HEK293 (cell line): ENCODE data around the gene STPG3.
A peak's percentile ranks its signal among the peaks of the same experiment; 100 is the strongest.

Experiments
- ATF2 ChIP-seq: fragments of 450-650 bp; formaldehyde crosslinking; IDR thresholded peaks from 2 replicates; pipeline ENCODE4 v1.5.1; 2016; ENCODE audit warnings: missing biosample characterization, missing genetic modification characterization, low read depth
- BCL11A ChIP-seq: fragments of 450-650 bp; formaldehyde crosslinking; IDR thresholded peaks from 2 replicates; pipeline ENCODE4 v1.5.1; 2016; ENCODE audit warnings: low read depth, missing biosample characterization, missing genetic modification characterization
- GLIS1 ChIP-seq: fragments of 450-650 bp; formaldehyde crosslinking; IDR thresholded peaks from 2 replicates; pipeline ENCODE4 v1.5.1; 2016; ENCODE audit warnings: missing biosample characterization, missing genetic modification characterization
- MZF1 ChIP-seq: fragments of 450-650 bp; formaldehyde crosslinking; IDR thresholded peaks from 2 replicates; pipeline ENCODE4 v1.5.1; 2017; ENCODE audit warnings: missing biosample characterization, missing genetic modification characterization, borderline replicate concordance
- ZBTB21 ChIP-seq: fragments of 450-650 bp; formaldehyde crosslinking; IDR thresholded peaks from 2 replicates; pipeline ENCODE4 v1.5.1; 2017; ENCODE audit warnings: missing biosample characterization, missing genetic modification characterization
- ZBTB6 ChIP-seq: fragments of 450-650 bp; formaldehyde crosslinking; IDR thresholded peaks from 2 replicates; pipeline ENCODE4 v1.5.1; 2017; ENCODE audit warnings: missing biosample characterization, missing genetic modification characterization
- ZFP69B ChIP-seq: fragments of 450-650 bp; formaldehyde crosslinking; IDR thresholded peaks from 2 replicates; pipeline ENCODE4 v1.5.1; 2016; ENCODE audit warnings: missing biosample characterization, missing genetic modification characterization
- ZNF10 ChIP-seq: fragments of 450-650 bp; formaldehyde crosslinking; IDR thresholded peaks from 2 replicates; pipeline ENCODE4 v1.5.1; 2017; ENCODE audit warnings: missing biosample characterization, missing genetic modification characterization
- ZNF132 ChIP-seq: fragments of 450-650 bp; formaldehyde crosslinking; IDR thresholded peaks from 2 replicates; pipeline ENCODE4 v1.5.1; 2017; ENCODE audit warnings: missing biosample characterization, missing genetic modification characterization, borderline replicate concordance
- ZNF169 ChIP-seq: fragments of 450-650 bp; formaldehyde crosslinking; IDR thresholded peaks from 2 replicates; pipeline ENCODE4 v1.5.1; 2016; ENCODE audit warnings: missing biosample characterization, missing genetic modification characterization
- ZNF174 ChIP-seq: fragments of 450-650 bp; formaldehyde crosslinking; IDR thresholded peaks from 2 replicates; pipeline ENCODE4 v1.5.0; 2017; ENCODE audit warnings: missing biosample characterization, mild to moderate bottlenecking, missing genetic modification characterization
- ZNF202 ChIP-seq: fragments of 450-650 bp; formaldehyde crosslinking; IDR thresholded peaks from 2 replicates; pipeline ENCODE4 v1.5.1; 2016; ENCODE audit warnings: missing biosample characterization, missing genetic modification characterization, borderline replicate concordance
- ZNF214 ChIP-seq: fragments of 450-650 bp; formaldehyde crosslinking; IDR thresholded peaks from 2 replicates; pipeline ENCODE4 v1.5.1; 2017; ENCODE audit warnings: missing biosample characterization, mild to moderate bottlenecking, missing genetic modification characterization, borderline replicate concordance
- ZNF280D ChIP-seq: fragments of 450-650 bp; formaldehyde crosslinking; IDR thresholded peaks from 2 replicates; pipeline ENCODE4 v1.5.1; 2016; ENCODE audit warnings: missing biosample characterization, missing genetic modification characterization
- ZNF404 ChIP-seq: fragments of 450-650 bp; formaldehyde crosslinking; IDR thresholded peaks from 2 replicates; pipeline ENCODE4 v1.5.1; 2017; ENCODE audit warnings: missing biosample characterization, missing genetic modification characterization
- ZNF426 ChIP-seq: fragments of 450-650 bp; formaldehyde crosslinking; IDR thresholded peaks from 2 replicates; pipeline ENCODE4 v1.5.1; 2017; ENCODE audit warnings: missing biosample characterization, missing genetic modification characterization, mild to moderate bottlenecking, inconsistent platforms, moderate library complexity
- ZNF433 ChIP-seq: fragments of 450-650 bp; formaldehyde crosslinking; IDR thresholded peaks from 2 replicates; pipeline ENCODE4 v1.5.1; 2016; ENCODE audit warnings: missing biosample characterization, missing genetic modification characterization, low read depth
- ZNF548 ChIP-seq: fragments of 450-650 bp; formaldehyde crosslinking; IDR thresholded peaks from 2 replicates; pipeline ENCODE4 v1.5.1; 2016; ENCODE audit warnings: missing biosample characterization, missing genetic modification characterization
- ZNF555 ChIP-seq: fragments of 450-650 bp; formaldehyde crosslinking; conservative IDR thresholded peaks from 2 replicates; pipeline ENCODE4 v1.5.1; 2017; ENCODE audit warnings: missing biosample characterization, mild to moderate bottlenecking, missing genetic modification characterization, inconsistent platforms
- ZNF600 ChIP-seq: fragments of 450-650 bp; formaldehyde crosslinking; IDR thresholded peaks from 2 replicates; pipeline ENCODE4 v1.5.1; 2016; ENCODE audit warnings: missing biosample characterization, missing genetic modification characterization
- TF ChIP-seq, protein P1 (sequence below): fragments of 450-650 bp; formaldehyde crosslinking; IDR thresholded peaks from 2 replicates; pipeline ENCODE4 v1.5.1; 2016; ENCODE audit warnings: missing biosample characterization, missing genetic modification characterization
- TF ChIP-seq, protein P2 (sequence below): fragments of 450-650 bp; formaldehyde crosslinking; IDR thresholded peaks from 2 replicates; pipeline ENCODE4 v1.5.1; 2017; ENCODE audit warnings: missing biosample characterization, mild to moderate bottlenecking, missing genetic modification characterization, moderate library complexity
- TF ChIP-seq, protein P3 (sequence below): fragments of 450-650 bp; formaldehyde crosslinking; IDR thresholded peaks from 2 replicates; pipeline ENCODE4 v1.5.1; 2016; ENCODE audit warnings: missing biosample characterization, missing genetic modification characterization
- TF ChIP-seq, protein P4 (sequence below): fragments of 450-650 bp; formaldehyde crosslinking; IDR thresholded peaks from 2 replicates; pipeline ENCODE4 v1.5.1; 2016; ENCODE audit warnings: missing biosample characterization, missing genetic modification characterization
- TF ChIP-seq, protein P5 (sequence below): fragments of 450-650 bp; formaldehyde crosslinking; IDR thresholded peaks from 2 replicates; pipeline ENCODE4 v1.5.1; 2016; ENCODE audit warnings: missing biosample characterization, missing genetic modification characterization

STPG3 gene

GRCh38 chr9:137240841-137241489, 10.1 kb upstream of the STPG3 start, which contains the start of gene TUBB4B (continued):
- TF ChIP-seq ZFP69B (tag by site-specific recombination) (no peak), ZNF174 (tag by site-specific recombination) (no peak), ZNF10 (tag by site-specific recombination) (no peak), ZBTB6 (no peak), ZNF132 (tag by site-specific recombination) (no peak), BCL11A (tag by site-specific recombination) (no peak), ZNF404 (tag by site-specific recombination) (no peak), ZNF280D (tag by site-specific recombination) (no peak), ZNF202 (no peak), ZNF426 (no peak), ZNF555 (tag by site-specific recombination) (no peak), ZBTB21 (tag by site-specific recombination) (no peak), ZNF548 (tag by site-specific recombination) (no peak), ATF2 (tag by site-specific recombination) (no peak), GLIS1 (tag by site-specific recombination) (no peak), ZNF169 (tag by site-specific recombination) (no peak), MZF1 (tag by site-specific recombination) (no peak), ZNF214 (tag by site-specific recombination) (no peak), ZNF600 (tag by site-specific recombination) (0 out of 2 replicates have a peak, but pooled peaks have one; percentile 8), ZNF433 (tag by site-specific recombination) (no peak)
- TF ChIP-seq, protein P1, sequence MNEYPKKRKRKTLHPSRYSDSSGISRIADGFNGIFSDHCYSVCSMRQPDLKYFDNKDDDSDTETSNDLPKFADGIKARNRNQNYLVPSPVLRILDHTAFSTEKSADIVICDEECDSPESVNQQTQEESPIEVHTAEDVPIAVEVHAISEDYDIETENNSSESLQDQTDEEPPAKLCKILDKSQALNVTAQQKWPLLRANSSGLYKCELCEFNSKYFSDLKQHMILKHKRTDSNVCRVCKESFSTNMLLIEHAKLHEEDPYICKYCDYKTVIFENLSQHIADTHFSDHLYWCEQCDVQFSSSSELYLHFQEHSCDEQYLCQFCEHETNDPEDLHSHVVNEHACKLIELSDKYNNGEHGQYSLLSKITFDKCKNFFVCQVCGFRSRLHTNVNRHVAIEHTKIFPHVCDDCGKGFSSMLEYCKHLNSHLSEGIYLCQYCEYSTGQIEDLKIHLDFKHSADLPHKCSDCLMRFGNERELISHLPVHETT = peak; percentile 80; the same call in 1 of the 2 replicates
- TF ChIP-seq, protein P2, sequence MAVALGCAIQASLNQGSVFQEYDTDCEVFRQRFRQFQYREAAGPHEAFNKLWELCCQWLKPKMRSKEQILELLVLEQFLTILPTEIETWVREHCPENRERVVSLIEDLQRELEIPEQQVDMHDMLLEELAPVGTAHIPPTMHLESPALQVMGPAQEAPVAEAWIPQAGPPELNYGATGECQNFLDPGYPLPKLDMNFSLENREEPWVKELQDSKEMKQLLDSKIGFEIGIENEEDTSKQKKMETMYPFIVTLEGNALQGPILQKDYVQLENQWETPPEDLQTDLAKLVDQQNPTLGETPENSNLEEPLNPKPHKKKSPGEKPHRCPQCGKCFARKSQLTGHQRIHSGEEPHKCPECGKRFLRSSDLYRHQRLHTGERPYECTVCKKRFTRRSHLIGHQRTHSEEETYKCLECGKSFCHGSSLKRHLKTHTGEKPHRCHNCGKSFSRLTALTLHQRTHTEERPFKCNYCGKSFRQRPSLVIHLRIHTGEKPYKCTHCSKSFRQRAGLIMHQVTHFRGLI (tag by site-specific recombination) = no peak
- TF ChIP-seq, protein P3, sequence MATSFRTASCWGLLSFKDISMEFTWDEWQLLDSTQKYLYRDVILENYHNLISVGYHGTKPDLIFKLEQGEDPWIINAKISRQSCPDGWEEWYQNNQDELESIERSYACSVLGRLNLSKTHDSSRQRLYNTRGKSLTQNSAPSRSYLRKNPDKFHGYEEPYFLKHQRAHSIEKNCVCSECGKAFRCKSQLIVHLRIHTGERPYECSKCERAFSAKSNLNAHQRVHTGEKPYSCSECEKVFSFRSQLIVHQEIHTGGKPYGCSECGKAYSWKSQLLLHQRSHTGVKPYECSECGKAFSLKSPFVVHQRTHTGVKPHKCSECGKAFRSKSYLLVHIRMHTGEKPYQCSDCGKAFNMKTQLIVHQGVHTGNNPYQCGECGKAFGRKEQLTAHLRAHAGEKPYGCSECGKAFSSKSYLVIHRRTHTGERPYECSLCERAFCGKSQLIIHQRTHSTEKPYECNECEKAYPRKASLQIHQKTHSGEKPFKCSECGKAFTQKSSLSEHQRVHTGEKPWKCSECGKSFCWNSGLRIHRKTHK (tag by site-specific recombination) = no peak
- TF ChIP-seq, protein P4, sequence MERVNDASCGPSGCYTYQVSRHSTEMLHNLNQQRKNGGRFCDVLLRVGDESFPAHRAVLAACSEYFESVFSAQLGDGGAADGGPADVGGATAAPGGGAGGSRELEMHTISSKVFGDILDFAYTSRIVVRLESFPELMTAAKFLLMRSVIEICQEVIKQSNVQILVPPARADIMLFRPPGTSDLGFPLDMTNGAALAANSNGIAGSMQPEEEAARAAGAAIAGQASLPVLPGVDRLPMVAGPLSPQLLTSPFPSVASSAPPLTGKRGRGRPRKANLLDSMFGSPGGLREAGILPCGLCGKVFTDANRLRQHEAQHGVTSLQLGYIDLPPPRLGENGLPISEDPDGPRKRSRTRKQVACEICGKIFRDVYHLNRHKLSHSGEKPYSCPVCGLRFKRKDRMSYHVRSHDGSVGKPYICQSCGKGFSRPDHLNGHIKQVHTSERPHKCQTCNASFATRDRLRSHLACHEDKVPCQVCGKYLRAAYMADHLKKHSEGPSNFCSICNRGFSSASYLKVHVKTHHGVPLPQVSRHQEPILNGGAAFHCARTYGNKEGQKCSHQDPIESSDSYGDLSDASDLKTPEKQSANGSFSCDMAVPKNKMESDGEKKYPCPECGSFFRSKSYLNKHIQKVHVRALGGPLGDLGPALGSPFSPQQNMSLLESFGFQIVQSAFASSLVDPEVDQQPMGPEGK (tag by site-specific recombination) = no peak
- TF ChIP-seq, protein P5, sequence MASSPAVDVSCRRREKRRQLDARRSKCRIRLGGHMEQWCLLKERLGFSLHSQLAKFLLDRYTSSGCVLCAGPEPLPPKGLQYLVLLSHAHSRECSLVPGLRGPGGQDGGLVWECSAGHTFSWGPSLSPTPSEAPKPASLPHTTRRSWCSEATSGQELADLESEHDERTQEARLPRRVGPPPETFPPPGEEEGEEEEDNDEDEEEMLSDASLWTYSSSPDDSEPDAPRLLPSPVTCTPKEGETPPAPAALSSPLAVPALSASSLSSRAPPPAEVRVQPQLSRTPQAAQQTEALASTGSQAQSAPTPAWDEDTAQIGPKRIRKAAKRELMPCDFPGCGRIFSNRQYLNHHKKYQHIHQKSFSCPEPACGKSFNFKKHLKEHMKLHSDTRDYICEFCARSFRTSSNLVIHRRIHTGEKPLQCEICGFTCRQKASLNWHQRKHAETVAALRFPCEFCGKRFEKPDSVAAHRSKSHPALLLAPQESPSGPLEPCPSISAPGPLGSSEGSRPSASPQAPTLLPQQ (tag by site-specific recombination) = no peak; the same call in 1 of the 2 replicates
